ENCODE data around the gene MGAM2. TPM values are rescaled to one million over a fixed set of nuclear protein-coding genes. Genes with fewer than 3 reads are reported as not detected.

MGAM2 gene
- total RNA-seq, 1 experiment from 2014 or later = 2.4 TPM

DNA sequence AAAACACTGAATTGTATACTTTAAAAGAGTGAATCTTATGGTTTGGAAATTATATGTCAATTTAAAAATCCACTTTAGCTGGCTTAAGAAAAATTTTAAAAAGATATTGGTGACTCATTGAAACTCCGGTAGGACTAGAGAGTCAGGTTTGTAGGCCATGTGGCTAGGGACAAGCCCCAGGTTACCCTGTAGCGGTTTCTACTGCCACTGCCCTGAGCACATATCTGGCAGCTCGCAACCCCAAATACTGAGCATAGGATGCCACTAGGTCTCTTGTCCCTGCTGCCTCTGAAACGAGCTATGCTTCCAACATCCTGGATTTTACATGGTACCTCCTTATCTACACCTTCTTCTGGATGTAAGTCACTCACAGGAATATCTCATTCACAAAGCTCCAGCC is 1.4 kb upstream of the MGAM2 start:
- no peak for DNase-seq (ENCODE audit: low read depth, low spot score)
- in situ Hi-C loops (cut with HindIII; ENCODE audit: low pct_unique_long_range_greater_than_20kb, low sequenced_read_pairs) = no loop called here

GRCh38 chr7:142110638-142111037 is 880 bp upstream of the MGAM2 start:
- no peak for DNase-seq (ENCODE audit: low read depth, low spot score)
- in situ Hi-C loops (cut with HindIII; ENCODE audit: low pct_unique_long_range_greater_than_20kb, low sequenced_read_pairs) = no loop called here

DNA sequence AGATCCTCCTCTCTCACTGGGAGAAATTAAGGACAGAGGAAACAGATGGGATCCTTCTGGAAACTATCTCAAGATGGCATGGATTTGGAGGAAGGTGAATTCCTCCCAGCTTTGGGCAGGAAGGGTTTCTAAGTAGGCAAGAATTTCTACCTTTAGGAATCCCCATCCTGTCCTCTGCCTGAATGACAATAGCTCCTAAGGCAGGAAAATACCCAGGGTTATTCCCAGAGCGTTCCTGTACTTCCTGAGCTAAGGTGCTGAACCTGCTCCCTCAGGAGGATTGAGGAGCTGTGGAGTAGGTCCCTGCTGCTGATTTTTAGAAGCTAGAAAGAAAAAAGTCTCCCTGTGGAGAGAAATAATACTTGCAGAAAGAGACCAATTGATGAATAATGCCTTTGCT is 568 bp downstream of the MGAM2 start:
- in situ Hi-C loops (cut with HindIII; ENCODE audit: low pct_unique_long_range_greater_than_20kb, low sequenced_read_pairs) = no loop called here
- no peak for DNase-seq (ENCODE audit: low read depth, low spot score)

GRCh38 chr7:142114207-142114606 is 2.7 kb downstream of the MGAM2 start:
- in situ Hi-C loops (cut with HindIII; ENCODE audit: low pct_unique_long_range_greater_than_20kb, low sequenced_read_pairs) = no loop called here
- DNase-seq (ENCODE audit: low read depth, low spot score) = no peak

- DNase-seq (ENCODE audit: low read depth, low spot score) = no peak
- in situ Hi-C loops (cut with HindIII; ENCODE audit: low pct_unique_long_range_greater_than_20kb, low sequenced_read_pairs) = no loop called here
These were observed 9.0 kb downstream of the MGAM2 start for GRCh38 chr7:142120524-142120923.

GRCh38 chr7:142123184-142123583 is 11.7 kb downstream of the MGAM2 start:
- in situ Hi-C loops (cut with HindIII; ENCODE audit: low pct_unique_long_range_greater_than_20kb, low sequenced_read_pairs) = no loop called here
- no peak for DNase-seq (ENCODE audit: low read depth, low spot score)

DNA sequence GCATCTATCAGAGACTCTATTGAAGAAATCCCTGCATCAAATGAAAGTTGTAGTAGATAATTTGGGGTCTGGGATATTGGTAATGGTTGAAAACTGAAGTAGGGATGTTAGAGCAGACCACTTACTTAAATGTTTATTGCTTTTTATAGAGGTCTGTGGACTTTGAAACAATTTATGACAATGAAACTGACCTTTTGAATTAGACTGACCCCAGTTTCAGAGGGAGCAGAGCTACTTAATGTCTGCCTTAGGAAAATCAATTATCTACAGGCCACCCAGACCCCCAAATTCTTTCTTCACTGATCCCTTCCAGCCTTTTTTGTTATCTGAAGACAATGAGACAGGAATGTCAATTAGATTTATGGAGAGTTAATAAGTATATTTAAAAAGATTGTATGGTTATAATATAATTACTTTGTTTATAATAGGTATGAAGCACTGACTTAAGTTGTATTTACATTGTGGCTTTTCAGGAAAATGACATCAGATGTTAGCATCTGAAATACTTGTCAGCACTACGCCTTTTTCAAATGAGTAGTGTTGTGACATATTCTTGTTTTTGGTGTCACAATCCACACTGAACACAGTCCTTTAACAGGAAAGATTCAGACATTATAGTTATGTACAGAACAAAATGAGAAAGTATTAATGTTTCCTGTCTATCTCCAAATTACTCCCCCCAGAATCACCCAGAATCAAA is 13.9 kb downstream of the MGAM2 start:
- in situ Hi-C loops (cut with HindIII; ENCODE audit: low pct_unique_long_range_greater_than_20kb, low sequenced_read_pairs) = no loop called here
- no peak for DNase-seq (ENCODE audit: low read depth, low spot score)

GRCh38 chr7:142130267-142130666 is 18.7 kb downstream of the MGAM2 start:
- in situ Hi-C loops (cut with HindIII; ENCODE audit: low pct_unique_long_range_greater_than_20kb, low sequenced_read_pairs) = no loop called here
- DNase-seq (ENCODE audit: low read depth, low spot score) = no peak

GRCh38 chr7:142131439-142132185 is 20.1 kb downstream of the MGAM2 start:
- in situ Hi-C loops (cut with HindIII; ENCODE audit: low pct_unique_long_range_greater_than_20kb, low sequenced_read_pairs) = no loop called here
- no peak for DNase-seq (ENCODE audit: low read depth, low spot score)

DNA sequence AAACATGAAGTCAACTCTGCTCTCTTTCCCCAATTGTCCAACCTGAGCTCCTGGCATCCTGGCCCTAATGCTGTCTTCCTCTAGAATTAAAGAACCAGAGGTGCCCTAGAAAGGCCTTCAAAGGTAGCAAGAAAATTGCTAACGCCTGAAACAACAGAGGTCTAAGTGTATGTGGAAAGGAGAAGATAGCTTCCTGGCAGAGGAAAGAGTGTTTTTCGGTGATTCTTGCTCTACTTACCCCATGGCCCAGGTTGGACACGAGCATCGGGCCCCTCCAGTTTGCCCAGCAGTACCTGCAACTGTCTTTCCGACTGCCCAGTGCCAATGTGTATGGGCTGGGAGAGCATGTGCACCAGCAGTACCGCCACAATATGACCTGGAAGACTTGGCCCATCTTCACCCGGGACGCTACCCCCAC is 22.2 kb downstream of the MGAM2 start:
- DNase-seq (ENCODE audit: low read depth, low spot score) = no peak
- in situ Hi-C loops (cut with HindIII; ENCODE audit: low pct_unique_long_range_greater_than_20kb, low sequenced_read_pairs) = no loop called here

GRCh38 chr7:142134909-142135308 is 23.4 kb downstream of the MGAM2 start:
- in situ Hi-C loops (cut with HindIII; ENCODE audit: low pct_unique_long_range_greater_than_20kb, low sequenced_read_pairs) = no loop called here
- no peak for DNase-seq (ENCODE audit: low read depth, low spot score)

DNA sequence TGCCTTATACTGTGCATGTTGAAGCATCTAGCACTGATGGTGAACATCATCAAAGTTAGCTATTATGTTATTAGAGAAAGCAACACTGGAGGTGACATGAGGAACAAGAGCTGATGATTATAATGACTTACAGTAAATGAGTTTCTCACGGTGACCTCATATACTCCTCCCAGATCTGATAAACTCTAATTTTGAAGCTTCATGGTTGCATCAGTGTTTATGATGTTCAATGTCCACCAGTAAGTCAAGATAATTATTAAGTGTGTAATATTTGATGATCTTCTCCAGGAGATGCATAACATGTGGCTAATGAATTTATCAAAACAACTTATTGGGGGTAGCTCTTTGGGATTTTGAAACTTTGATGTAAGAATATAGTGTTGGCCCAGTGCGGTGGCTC is 27.5 kb downstream of the MGAM2 start:
- DNase-seq (ENCODE audit: low read depth, low spot score) = no peak
- in situ Hi-C loops (cut with HindIII; ENCODE audit: low pct_unique_long_range_greater_than_20kb, low sequenced_read_pairs) = no loop called here

DNA sequence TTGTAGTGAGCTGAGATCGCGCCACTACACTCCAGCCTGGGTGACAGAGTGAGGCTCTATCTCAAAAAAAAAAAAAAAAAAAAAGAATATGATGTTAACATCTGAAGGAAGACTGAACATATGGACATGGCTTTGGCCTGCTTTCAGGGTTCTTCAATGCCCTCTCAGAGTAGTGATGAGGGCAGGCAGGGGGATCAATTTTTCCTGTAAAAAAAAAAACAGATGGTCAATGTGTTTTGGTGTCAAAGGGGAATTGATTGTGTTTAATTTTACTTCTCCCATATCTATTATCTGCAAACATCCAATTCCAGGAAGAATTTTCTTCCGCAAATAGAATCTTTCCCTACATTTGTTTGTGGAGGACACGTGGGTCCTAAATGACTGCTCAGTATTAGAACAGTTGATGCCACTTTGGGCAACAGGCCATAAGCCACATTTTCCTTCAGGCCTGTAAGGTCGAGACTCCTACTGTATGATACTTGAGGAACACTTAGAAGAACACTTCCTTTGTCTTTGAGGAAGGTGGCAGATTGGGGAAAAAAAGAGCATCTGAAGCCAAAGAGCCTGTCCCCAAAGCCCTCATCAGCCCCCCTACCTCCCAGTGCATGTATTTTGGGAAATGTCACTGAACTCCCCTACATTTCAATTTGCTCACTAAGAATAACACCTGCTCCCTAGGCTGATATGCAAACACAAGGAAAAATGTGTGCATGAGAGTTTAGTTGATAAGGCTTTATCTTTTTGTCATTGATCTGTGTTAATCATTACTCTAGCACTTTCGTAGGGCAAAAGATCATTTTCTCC is 28.3 kb downstream of the MGAM2 start:
- in situ Hi-C loops (cut with HindIII; ENCODE audit: low pct_unique_long_range_greater_than_20kb, low sequenced_read_pairs) = no loop called here
- DNase-seq (ENCODE audit: low read depth, low spot score) = no peak

GRCh38 chr7:142140401-142140959 is 29.0 kb downstream of the MGAM2 start:
- in situ Hi-C loops (cut with HindIII; ENCODE audit: low pct_unique_long_range_greater_than_20kb, low sequenced_read_pairs) = no loop called here

DNA sequence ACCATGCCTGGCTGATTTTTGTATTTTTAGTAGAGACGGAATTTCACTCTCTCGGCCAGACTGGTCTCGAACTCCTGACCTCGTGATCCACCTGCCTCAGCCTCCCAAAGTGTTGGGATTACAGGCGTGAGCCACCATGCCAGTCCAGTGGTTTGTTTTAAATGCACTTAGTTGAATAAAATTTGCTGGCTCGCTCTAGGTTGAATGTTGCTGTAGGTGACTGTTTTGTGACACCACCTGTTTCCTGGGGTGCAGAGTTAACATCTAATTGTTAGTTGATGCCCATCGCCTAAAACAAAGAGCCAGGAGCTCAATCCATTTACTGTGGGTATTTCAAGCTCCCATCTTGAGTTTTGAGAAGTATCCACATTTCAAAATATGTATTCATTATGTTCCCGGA is 31.2 kb downstream of the MGAM2 start:
- in situ Hi-C loops (cut with HindIII; ENCODE audit: low pct_unique_long_range_greater_than_20kb, low sequenced_read_pairs) = no loop called here
- DNase-seq (ENCODE audit: low read depth, low spot score) = no peak

More at GRCh38 chr7:142140401-142140959, 29.0 kb downstream of the MGAM2 start:
- DNase-seq (ENCODE audit: low read depth, low spot score) = no peak

DNA sequence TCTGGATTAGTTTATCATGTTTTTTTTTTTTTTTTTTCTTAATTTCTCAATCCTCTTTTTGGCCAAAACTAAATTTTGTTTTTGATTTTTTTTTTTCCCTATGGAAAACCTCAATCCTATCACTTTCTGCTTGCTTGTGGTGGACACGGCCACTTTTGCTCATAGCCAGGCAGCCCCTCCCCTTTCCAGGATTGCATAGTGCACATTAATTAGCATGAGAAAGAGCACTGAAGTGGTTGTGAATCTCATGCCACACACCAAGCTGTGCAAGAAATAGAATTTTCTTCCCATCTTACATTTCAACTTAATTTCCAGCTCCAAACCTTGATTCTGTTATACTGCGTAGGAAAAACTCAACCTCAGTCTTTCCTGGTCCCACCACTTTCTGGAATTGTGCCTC is 34.6 kb downstream of the MGAM2 start:
- DNase-seq (ENCODE audit: low read depth, low spot score) = no peak
- in situ Hi-C loops (cut with HindIII; ENCODE audit: low pct_unique_long_range_greater_than_20kb, low sequenced_read_pairs) = no loop called here

DNA sequence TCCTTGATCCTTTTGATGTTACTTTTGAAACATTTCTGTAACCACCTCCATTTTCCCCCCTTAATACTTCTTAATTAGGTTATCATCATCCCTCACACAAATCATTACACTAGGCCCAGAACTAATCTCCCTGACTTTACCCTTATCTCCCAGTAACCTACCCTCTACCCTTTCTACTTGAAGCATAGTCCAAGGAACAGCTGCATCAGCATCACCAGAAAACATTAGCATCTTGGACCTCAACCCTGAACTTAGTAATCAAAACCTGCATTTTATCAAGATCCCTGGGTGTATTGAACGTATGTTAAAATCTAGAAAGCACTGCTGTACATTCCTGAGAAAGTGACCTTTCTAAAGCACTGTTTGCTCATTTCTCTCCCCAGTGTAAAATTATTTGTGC is 38.8 kb downstream of the MGAM2 start:
- in situ Hi-C loops (cut with HindIII; ENCODE audit: low pct_unique_long_range_greater_than_20kb, low sequenced_read_pairs) = no loop called here
- DNase-seq (ENCODE audit: low read depth, low spot score) = no peak

DNA sequence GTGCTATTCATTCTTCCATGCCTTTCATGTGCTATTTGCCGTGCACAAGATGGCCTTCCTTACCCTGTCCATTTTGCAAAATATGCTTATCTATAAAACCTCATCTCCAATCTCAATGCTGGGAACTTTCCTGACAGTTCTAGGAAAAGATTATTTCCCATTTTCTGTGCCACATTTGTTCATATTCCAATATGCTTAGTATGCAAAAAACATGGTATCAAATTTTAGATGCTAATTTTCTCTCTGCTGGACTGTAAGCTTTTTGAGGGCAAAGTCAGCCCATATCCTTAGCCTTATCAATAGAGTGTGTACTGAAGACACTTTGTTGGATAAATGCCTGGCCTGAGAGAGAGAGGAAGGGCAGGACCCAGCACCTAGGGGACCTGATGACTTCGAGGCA is 39.4 kb downstream of the MGAM2 start:
- no peak for DNase-seq (ENCODE audit: low read depth, low spot score)
- in situ Hi-C loops (cut with HindIII; ENCODE audit: low pct_unique_long_range_greater_than_20kb, low sequenced_read_pairs) = no loop called here
